Heart right ventricle (tissue), 16 donors: ENCODE data around the gene DNAI2. TPM values are rescaled to one million over a fixed set of nuclear protein-coding genes. Genes with fewer than 3 reads are reported as not detected.

Experiments used
- ATAC-seq, 8 donors: fragments of 200-7000 bp; cut with Tn5 transposase; one replicate each; pipeline ENCODE4 v1.9.1; 2020; ENCODE audit warnings: mild to moderate bottlenecking in 8 of 8, moderate library complexity in 8 of 8, moderate number of reproducible peaks in 1 of 8
- DNase-seq, 2 donors: peaks; one replicate each; pipeline ENCODE4 v3.0.0-alpha.2; 2020
- H3K27ac ChIP-seq, 10 donors: fragments of 200-600 bp; sonication (generic) in 2 of 10; one replicate each; pipeline versions ENCODE4 v1.5.0 to v1.8.0; 2020 to 2022; ENCODE audit warnings: mild to moderate bottlenecking in 3 of 10
- H3K27me3 ChIP-seq, 7 donors: fragments of 200-600 bp; one replicate each; pipeline ENCODE4 v1.8.0; 2021 to 2022; ENCODE audit warnings: mild to moderate bottlenecking in 2 of 7
- H3K36me3 ChIP-seq, 9 donors: fragments of 200-600 bp; sonication (generic) in 1 of 9; one replicate each; pipeline versions ENCODE4 v1.5.0 to v1.8.0; 2020 to 2022; ENCODE audit warnings: mild to moderate bottlenecking in 2 of 9
- H3K4me1 ChIP-seq, 9 donors: fragments of 200-600 bp; sonication (generic) in 1 of 9; one replicate each; pipeline versions ENCODE4 v1.5.0 to v1.8.0; 2020 to 2022; ENCODE audit warnings: mild to moderate bottlenecking in 4 of 9
- H3K4me3 ChIP-seq, 10 donors: fragments of 200-600 bp; sonication (generic) in 2 of 10; one replicate each; pipeline versions ENCODE4 v1.5.0 to v1.8.0; 2020 to 2022; ENCODE audit warnings: mild to moderate bottlenecking in 7 of 10, moderate library complexity in 2 of 10
- H3K9me3 ChIP-seq, 11 donors: fragments of 200-600 bp in 10 of 11; sonication (generic) in 2 of 11; one replicate each; pipeline versions ENCODE4 v1.5.0 to v1.8.0; 2013 to 2022; ENCODE audit warnings: mild to moderate bottlenecking in 2 of 11, control low read depth in 1 of 11, moderate library complexity in 1 of 11
- WGBS, 2 donors: extraction: QIAGEN DNeasy Blood & Tissue Kit; methylation state at CpG; one replicate each; pipeline ENCODE4 v1.1.7; 2013; ENCODE audit warnings: inconsistent platforms in 1 of 2; 5-methylcytosine and 5-hydroxymethylcytosine counted together
- intact Hi-C, 10 donors: fragments of 100-400 bp; cut with DNase I; formaldehyde crosslinking; loops; one replicate each; pipeline versions ENCODE4 v1.11.1 to v1.14.2; 2022
- polyA plus RNA-seq, 2 donors: library from polyadenylated mRNA; stranded (reverse); fragments of 200-250 nt; gene quantifications; one replicate each; pipeline ENCODE4 v1.2.3, GENCODE V29; 2013
- total RNA-seq, 10 donors: library from RNA; stranded (reverse); fragmentation: NEBNext Ultra II Directional in 3 of 10; extraction: Animal tissue kit (Norgen Biotek cat#: 25700) in 3 of 10; gene quantifications; one replicate each; pipeline versions ENCODE4 v1.2.1 to v1.2.4, GENCODE V29; 2021 to 2023
- TF ChIP-seq, protein P1 (sequence below), 9 donors: fragments of 200-600 bp; sonication (generic) in 2 of 9; IDR thresholded peaks; one replicate each; pipeline versions ENCODE4 v1.5.0 to v1.8.0; 2021 to 2022; ENCODE audit warnings: antibody characterized with exemption in 9 of 9, mild to moderate bottlenecking in 5 of 9, moderate library complexity in 1 of 9
- donor health status: Arrhythmogenic right ventricular cardiomyopathy.
- donor health status: ischemic (EF 13 %, LVEDD 7.1; RV severe dilation, severe dysfunction).
- donor health status: healthy with polysubstance abuse.
- donor health status: DM: no; HTN: yes; CAD: no.
- donor health status: DM: no; HTN: no; CAD: no.
- donor health status: ischemic (EF 25% LVEDD 6.9; RV normal size, moderate dysfunction).
- donor health status: ischemic (EF 25% LVEDD 5.7; RV mildly dilated, moderate dysfunction).
- donor health status: healthy.
- donor health status: DM: yes; HTN: yes; CAD: no.
- donor health status: Ischemic cardiomyopathy.
- donor health status: ischemic (EF 35%, LVEDD 5.7; RV mildly dilated, moderate dysfunction).
- donor health status: nonischemic (EF 11% LVEDD 7.7; RV severe dilation, severe dysfunction).
- donor health status: DM: yes; HTN: yes; CAD: no.
- donor health status: PGD.
- donor health status: ischemic (EF 29% LVEDD 5.4; RV normal size, mild dysfunction).
- donor health status: nonischemic (EF 23%, LVEDD 6.1; RV moderate dilation, normal function).

DNAI2 gene
- total and polyA plus RNA-seq, 12 donors: 0.16 TPM; not detected in 11

DNA sequence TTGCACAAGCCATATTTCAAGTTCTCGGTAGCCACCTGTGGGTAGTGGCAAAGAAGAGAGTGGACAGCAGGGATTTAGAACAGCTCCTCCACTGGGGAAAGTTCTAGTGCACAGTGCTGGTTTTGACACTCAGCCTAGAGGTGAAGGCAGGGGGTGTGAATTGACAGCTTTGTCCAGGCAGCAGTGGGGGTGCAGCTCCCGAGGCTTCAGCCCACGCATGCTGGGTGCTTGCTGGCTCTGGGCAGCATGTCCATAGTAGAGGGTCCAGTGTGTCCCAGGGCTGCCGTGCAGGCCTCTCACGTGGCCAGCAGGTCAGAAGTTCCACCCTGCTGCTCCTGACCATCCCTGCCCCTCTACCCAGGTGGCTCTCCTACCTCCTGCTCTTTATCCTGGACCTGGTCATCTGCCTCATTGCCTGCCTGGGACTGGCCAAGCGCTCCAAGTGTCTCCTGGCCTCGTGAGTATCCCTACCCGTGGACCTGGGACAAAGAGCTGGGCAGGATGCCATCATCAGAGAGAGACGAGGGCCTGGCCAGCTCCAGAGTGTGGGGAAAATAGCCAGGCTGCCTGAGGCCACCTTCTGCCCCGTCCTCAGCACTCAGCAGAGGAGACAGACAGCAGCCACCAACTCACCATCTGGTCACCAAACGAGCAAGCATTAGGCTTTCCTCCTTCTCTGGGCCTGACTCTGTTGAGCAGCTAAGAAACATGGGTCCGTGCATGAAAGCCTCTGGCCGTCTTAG lies 30.9 kb upstream of the DNAI2 start:
- DNase-seq (peak; percentile 64 to 80), ATAC-seq (peak; percentile 67 to 89 (median 82))
- Histone ChIP-seq H3K4me1 (peaks cover 14 to 62% (median 44%) of the 10 kb centered on the region in 9 donors), H3K9me3 (no peaks in the 10 kb centered on the region), H3K27ac (peak overlapping the region in 8 of 10 donors; percentile 29 to 77 (median 58)), H3K27me3 (no peaks in the 10 kb centered on the region), H3K4me3 (no peak overlapping the region), H3K36me3 (peaks cover 0 to 22% (median 0%) of the 10 kb centered on the region in 9 donors)
- intact Hi-C loops: loop anchor here in 1 of 10 donors (5.0 kb wide), 1 partner anchor 41 kb away; the partner anchor contains the start of gene RPL38
- TF ChIP-seq, protein P1, sequence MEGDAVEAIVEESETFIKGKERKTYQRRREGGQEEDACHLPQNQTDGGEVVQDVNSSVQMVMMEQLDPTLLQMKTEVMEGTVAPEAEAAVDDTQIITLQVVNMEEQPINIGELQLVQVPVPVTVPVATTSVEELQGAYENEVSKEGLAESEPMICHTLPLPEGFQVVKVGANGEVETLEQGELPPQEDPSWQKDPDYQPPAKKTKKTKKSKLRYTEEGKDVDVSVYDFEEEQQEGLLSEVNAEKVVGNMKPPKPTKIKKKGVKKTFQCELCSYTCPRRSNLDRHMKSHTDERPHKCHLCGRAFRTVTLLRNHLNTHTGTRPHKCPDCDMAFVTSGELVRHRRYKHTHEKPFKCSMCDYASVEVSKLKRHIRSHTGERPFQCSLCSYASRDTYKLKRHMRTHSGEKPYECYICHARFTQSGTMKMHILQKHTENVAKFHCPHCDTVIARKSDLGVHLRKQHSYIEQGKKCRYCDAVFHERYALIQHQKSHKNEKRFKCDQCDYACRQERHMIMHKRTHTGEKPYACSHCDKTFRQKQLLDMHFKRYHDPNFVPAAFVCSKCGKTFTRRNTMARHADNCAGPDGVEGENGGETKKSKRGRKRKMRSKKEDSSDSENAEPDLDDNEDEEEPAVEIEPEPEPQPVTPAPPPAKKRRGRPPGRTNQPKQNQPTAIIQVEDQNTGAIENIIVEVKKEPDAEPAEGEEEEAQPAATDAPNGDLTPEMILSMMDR (IDR thresholded peaks at IDR 0.05): no peak
- WGBS, 2 donors: 55 to 57% methylated on average over 13 of the region's 13 CpGs

DNA sequence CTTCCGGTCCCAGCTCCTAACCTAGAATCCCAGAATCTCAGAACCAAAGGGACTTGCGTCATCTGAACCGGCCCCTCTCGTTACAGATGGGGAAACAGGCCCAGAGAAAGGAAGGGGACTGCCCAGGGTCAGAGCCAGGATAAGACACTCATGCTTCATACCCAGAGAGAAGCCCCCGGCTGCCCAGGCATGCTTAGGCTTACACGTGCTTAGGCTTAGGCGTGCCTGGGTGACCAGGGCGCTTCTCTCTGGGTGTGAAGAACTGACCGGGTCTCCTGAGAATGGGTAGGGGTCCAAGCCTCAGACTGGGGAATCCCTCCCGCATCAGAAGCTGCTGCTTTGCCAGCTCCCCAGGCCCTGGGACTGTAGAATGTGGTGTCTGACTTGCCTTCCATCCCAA lies 29.9 kb upstream of the DNAI2 start:
- H3K9me3 ChIP-seq: no peaks in the 10 kb centered on the region
- DNase-seq (no peak), ATAC-seq (no peak)
- peaks cover 0 to 22% (median 0%) of the 10 kb centered on the region in 9 donors for H3K36me3 ChIP-seq
- H3K4me3 ChIP-seq: no peak overlapping the region
- 92 to 97% methylated on average over 10 of the region's 10 CpGs for WGBS, 2 donors
- intact Hi-C loops: loop anchor here in 2 of 10 donors (2.0 to 5.0 kb wide), 2 partner anchors 29 to 42 kb away; partner anchors contain the start of gene RPL38 (in 1 of the 2)
- TF ChIP-seq, protein P1 (IDR thresholded peaks at IDR 0.05): no peak
- no peaks in the 10 kb centered on the region for H3K27me3 ChIP-seq
- peak overlapping the region in 7 of 10 donors; percentile 18 to 77 (median 59) for H3K27ac ChIP-seq
- peaks cover 14 to 60% (median 43%) of the 10 kb centered on the region in 9 donors for H3K4me1 ChIP-seq

DNA sequence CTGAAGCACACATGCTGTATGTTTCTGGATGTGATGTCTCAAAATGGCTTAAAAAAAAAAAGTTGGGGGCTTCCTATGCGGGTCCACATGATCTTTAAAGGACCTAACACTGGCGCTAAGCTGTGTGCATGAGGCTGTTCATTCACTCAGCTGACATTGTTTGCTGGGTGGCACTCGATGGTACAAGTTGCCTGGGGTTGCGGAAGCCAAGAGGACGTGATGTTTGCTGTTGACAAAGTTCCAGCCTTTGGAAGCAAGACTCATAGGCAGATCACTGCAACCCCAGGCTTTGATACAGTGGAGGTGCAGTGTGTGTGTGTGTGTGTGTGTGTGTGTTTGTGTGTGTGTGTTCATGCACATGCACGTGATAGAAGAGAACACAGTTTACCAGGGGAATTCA lies 29.5 kb upstream of the DNAI2 start:
- 64 to 67% methylated on average over 6 of the region's 6 CpGs for WGBS, 2 donors
- TF ChIP-seq, protein P1 (IDR thresholded peaks at IDR 0.05): no peak
- DNase-seq (no peak), ATAC-seq (peak in 4 of 8 donors; percentile 11 to 62 (median 20))
- peaks cover 14 to 56% (median 43%) of the 10 kb centered on the region in 9 donors for H3K4me1 ChIP-seq
- no peak overlapping the region for H3K4me3 ChIP-seq
- intact Hi-C loops: loop anchor here in 2 of 10 donors (2.0 to 5.0 kb wide), 2 partner anchors 30 to 42 kb away; partner anchors contain the start of gene RPL38 (in 1 of the 2)
- no peaks in the 10 kb centered on the region for H3K27me3 ChIP-seq
- peak overlapping the region in 3 of 10 donors; percentile 64 to 77 (median 67) for H3K27ac ChIP-seq
- H3K36me3 ChIP-seq: peaks cover 0 to 22% (median 0%) of the 10 kb centered on the region in 9 donors
- H3K9me3 ChIP-seq: no peaks in the 10 kb centered on the region

DNA sequence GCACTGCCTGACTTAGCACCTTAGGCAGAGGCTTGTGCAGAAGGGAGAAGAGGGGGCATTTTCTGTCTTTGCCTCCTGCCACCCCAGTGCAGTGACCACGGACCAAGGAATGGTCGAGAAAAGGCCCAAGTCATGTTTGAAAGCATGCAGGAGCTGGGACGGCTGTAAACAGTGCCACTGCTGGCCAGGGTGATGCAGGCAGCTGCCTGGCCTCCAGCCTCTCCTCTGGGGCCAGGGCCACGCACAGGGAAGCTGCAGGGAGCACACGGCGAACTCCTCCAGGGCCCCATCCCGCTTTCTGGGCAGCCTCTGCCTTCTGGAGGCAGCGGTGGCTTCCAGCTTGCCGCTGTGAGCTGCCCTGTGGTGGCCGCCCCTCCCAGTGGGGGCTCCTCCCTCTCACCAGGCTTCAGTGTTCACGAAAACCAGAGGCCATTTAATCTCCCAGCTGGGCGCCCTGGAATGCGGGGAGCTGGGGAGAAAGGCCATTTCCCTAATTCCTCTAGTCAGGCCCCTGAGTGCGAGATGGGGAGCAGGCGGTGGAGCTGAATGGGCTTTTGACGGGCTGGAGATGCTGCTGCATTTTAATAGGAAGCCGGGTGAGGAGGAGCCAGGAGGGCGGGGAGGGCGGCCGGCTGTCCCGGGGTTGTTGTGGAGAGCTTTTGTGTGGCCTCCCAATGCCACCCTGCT lies 28.7 kb upstream of the DNAI2 start:
- Histone ChIP-seq H3K9me3 (no peaks in the 10 kb centered on the region), H3K27me3 (no peaks in the 10 kb centered on the region), H3K27ac (no peak overlapping the region), H3K4me1 (peaks cover 14 to 48% (median 38%) of the 10 kb centered on the region in 9 donors), H3K36me3 (peaks cover 0 to 24% (median 0%) of the 10 kb centered on the region in 9 donors), H3K4me3 (no peak overlapping the region)
- intact Hi-C loops: loop anchor here in 2 of 10 donors (2.0 to 5.0 kb wide), 2 partner anchors 30 to 37 kb away; no protein-coding TSS in a partner anchor
- WGBS, 2 donors: 79 to 85% methylated on average over 21 of the region's 21 CpGs
- TF ChIP-seq, protein P1 (IDR thresholded peaks at IDR 0.05): no peak
- DNase-seq: no peak
- ATAC-seq: no peak
